ENCODE results near the gene SMARCD2.

DNA sequence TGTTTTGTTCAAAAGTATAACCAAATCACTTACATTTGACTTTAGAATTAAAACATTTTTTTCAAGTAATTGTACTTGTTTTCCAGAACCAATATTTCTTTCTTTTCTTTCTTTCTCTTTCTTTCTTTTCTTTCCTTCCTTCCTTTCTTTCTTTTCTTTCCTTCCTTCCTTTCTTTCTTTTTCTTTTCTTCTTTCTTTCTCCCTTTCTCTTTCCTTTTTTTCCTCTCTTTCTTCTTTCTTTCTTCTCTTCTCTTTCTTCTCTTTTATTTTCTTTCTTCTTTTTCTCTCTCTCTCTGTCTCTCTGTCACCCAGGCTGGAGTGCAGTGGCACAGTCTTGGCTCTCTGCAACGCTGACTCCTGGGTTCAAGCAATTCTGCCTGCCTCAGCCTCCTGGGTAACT is 41.7 kb downstream of the SMARCD2 start:
- TF ChIP-seq, protein P1, sequence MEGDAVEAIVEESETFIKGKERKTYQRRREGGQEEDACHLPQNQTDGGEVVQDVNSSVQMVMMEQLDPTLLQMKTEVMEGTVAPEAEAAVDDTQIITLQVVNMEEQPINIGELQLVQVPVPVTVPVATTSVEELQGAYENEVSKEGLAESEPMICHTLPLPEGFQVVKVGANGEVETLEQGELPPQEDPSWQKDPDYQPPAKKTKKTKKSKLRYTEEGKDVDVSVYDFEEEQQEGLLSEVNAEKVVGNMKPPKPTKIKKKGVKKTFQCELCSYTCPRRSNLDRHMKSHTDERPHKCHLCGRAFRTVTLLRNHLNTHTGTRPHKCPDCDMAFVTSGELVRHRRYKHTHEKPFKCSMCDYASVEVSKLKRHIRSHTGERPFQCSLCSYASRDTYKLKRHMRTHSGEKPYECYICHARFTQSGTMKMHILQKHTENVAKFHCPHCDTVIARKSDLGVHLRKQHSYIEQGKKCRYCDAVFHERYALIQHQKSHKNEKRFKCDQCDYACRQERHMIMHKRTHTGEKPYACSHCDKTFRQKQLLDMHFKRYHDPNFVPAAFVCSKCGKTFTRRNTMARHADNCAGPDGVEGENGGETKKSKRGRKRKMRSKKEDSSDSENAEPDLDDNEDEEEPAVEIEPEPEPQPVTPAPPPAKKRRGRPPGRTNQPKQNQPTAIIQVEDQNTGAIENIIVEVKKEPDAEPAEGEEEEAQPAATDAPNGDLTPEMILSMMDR (IDR thresholded peaks at IDR 0.05) = no peak
- TF ChIP-seq POLR2A (IDR thresholded peaks at IDR 0.05) = no peak
